B cell (primary cell): ENCODE data around the gene PHF20. TPM values are rescaled to one million over a fixed set of nuclear protein-coding genes. Genes with fewer than 3 reads are reported as not detected.
"Not testable (repeated sequence)": the region's sequence is repeated elsewhere in the genome, so short reads cannot be mapped to it uniquely, and the experiment has no call there.

Experiments used
- ATAC-seq: fragments of 200-7000 bp; cut with Tn5 transposase; one replicate; pipeline ENCODE4 v1.10.0; 2021; ENCODE audit warnings: low read depth, mild to moderate bottlenecking, moderate number of reproducible peaks, moderate library complexity
- CTCF ChIA-PET: fragments of 350-600 bp; sonication (Branson Sonifier 250); formaldehyde crosslinking; loops from one replicate; lab custom pipeline; 2021; ENCODE audit warnings: antibody characterized with exemption, inconsistent platforms; lab: Charles Lee
- POLR2A ChIA-PET: fragments of 350-600 bp; sonication (Branson Sonifier 250); formaldehyde crosslinking; loops from one replicate; lab custom pipeline; 2021; ENCODE audit warnings: antibody characterized with exemption; lab: Charles Lee
- DNase-seq: peaks from one replicate; pipeline ENCODE4 v3.0.0; 2013
- H2AFZ ChIP-seq: 2 replicates; pipeline ENCODE4 v1.6.1; 2012; ENCODE audit warnings: mild to moderate bottlenecking, low read depth, low read length; ENCODE audit not compliant: insufficient read depth, poor library complexity, severe bottlenecking
- H3K27ac ChIP-seq, 2 donors: 1 replicate in 1 of 2; 2 replicates in 1 of 2; pipeline ENCODE4 v1.5.1; 2012 to 2013; ENCODE audit warnings: low read length in 2 of 2, mild to moderate bottlenecking in 2 of 2, moderate library complexity in 1 of 2
- H3K27me3 ChIP-seq, 4 experiments: fragments of 200-600 bp in 1 of 4; sonication (generic) in 1 of 4; replicated peaks in 1 of 4; 1 replicate in 2 of 4; 2 replicates in 2 of 4; pipeline versions ENCODE4 v1.6.1 to v1.7.0; 2013 to 2016; ENCODE audit warnings: low read length in 3 of 4, mild to moderate bottlenecking in 2 of 4, mixed read lengths in 1 of 4, moderate library complexity in 1 of 4; ENCODE audit not compliant: insufficient read depth in 4 of 4, control insufficient read depth in 3 of 4; ENCODE audit errors: control extremely low read depth in 1 of 4
- H3K36me3 ChIP-seq, 2 experiments: replicated peaks in 1 of 2; 1 replicate in 1 of 2; 2 replicates in 1 of 2; pipeline versions ENCODE4 v1.6.1 to v1.7.1; 2013; ENCODE audit warnings: low read length in 1 of 2; ENCODE audit not compliant: insufficient read depth in 2 of 2, control insufficient read depth in 1 of 2; ENCODE audit errors: control extremely low read depth in 1 of 2, extremely low read depth in 1 of 2
- H3K4me1 ChIP-seq, 2 donors: fragments of 200-600 bp in 1 of 2; sonication (generic) in 1 of 2; 1 replicate in 1 of 2; 2 replicates in 1 of 2; pipeline versions ENCODE4 v1.5.1 to v1.6.1; 2013 to 2017; ENCODE audit warnings: low read length in 2 of 2; ENCODE audit not compliant: control insufficient read depth in 2 of 2, insufficient read depth in 2 of 2
- H3K4me2 ChIP-seq: replicated peaks from 2 replicates; pipeline ENCODE3; 2012; ENCODE audit warnings: mild to moderate bottlenecking, low read depth, low read length; ENCODE audit not compliant: poor library complexity, severe bottlenecking
- H3K4me3 ChIP-seq, 5 experiments: fragments of 200-600 bp in 1 of 5; sonication (generic) in 1 of 5; 1 replicate in 3 of 5; 2 replicates in 2 of 5; pipeline versions ENCODE4 v1.5.1 to v1.7.0; 2011 to 2016; ENCODE audit warnings: low read length in 4 of 5, mild to moderate bottlenecking in 4 of 5, low read depth in 2 of 5, control low read depth in 1 of 5, moderate library complexity in 1 of 5; ENCODE audit not compliant: insufficient read depth in 1 of 5; ENCODE audit errors: control extremely low read depth in 1 of 5, extremely low read depth in 1 of 5
- H3K79me2 ChIP-seq: fragments of 200-600 bp; sonication (generic); one replicate; pipeline ENCODE4 v1.6.0; 2016; ENCODE audit warnings: low read length; ENCODE audit not compliant: control insufficient read depth, insufficient read depth
- H3K9ac ChIP-seq: fragments of 200-600 bp; sonication (generic); 2 replicates; pipeline ENCODE4 v1.6.1; 2017; ENCODE audit warnings: mild to moderate bottlenecking, low read length, moderate library complexity
- H3K9me3 ChIP-seq, 3 donors: one replicate each; pipeline versions ENCODE4 v1.6.1 to v1.7.1; 2013; ENCODE audit warnings: low read length in 2 of 3; ENCODE audit not compliant: control insufficient read depth in 2 of 3, insufficient read depth in 1 of 3; ENCODE audit errors: control extremely low read depth in 1 of 3
- H4K20me1 ChIP-seq: 2 replicates; pipeline ENCODE4 v1.6.0; 2012; ENCODE audit warnings: mild to moderate bottlenecking, low read length; ENCODE audit not compliant: insufficient read depth, control insufficient read depth, poor library complexity, severe bottlenecking
- H3K27ac Mint-ChIP-seq: one replicate; pipeline ENCODE4 v1.8.0; 2021; ENCODE audit warnings: mixed read lengths
- H3K27me3 Mint-ChIP-seq: one replicate; pipeline ENCODE4 v1.8.0; 2021; ENCODE audit warnings: mixed read lengths
- H3K4me1 Mint-ChIP-seq: one replicate; pipeline ENCODE4 v1.8.0; 2021; ENCODE audit warnings: mixed read lengths
- H3K4me3 Mint-ChIP-seq: one replicate; pipeline ENCODE4 v1.8.0; 2021; ENCODE audit warnings: mixed read lengths
- H3K9me3 Mint-ChIP-seq: one replicate; pipeline ENCODE4 v1.8.0; 2022; ENCODE audit warnings: mixed read lengths; ENCODE audit not compliant: insufficient read depth
- CTCF ChIP-seq: fragments of 200-600 bp; IDR thresholded peaks from one replicate; pipeline ENCODE4 v1.8.0; 2022; ENCODE audit warnings: antibody characterized with exemption, mild to moderate bottlenecking
- EZH2 ChIP-seq: IDR thresholded peaks from 2 replicates; pipeline ENCODE4 v1.6.1; 2012; ENCODE audit warnings: borderline replicate concordance, low read depth, mild to moderate bottlenecking, moderate library complexity, low read length; ENCODE audit not compliant: insufficient read depth, poor library complexity, severe bottlenecking
- WGBS: methylation state at CpG from one replicate; pipeline ENCODE4 v1.1.5; 2013; ENCODE audit warnings: missing lambda C conversion rate; ENCODE audit not compliant: insufficient coverage; 5-methylcytosine and 5-hydroxymethylcytosine counted together
- intact Hi-C: fragments of 100-400 bp; cut with micrococcal nuclease; formaldehyde crosslinking; loops from one replicate; pipeline ENCODE4 v1.10.0; 2022
- polyA plus RNA-seq: library from polyadenylated mRNA; depleted of rRNA; stranded (reverse); fragments of >200 nt; gene quantifications from 2 replicates; pipeline ENCODE4 v1.2.3, GENCODE V29; 2012
- total RNA-seq, 2 donors: library from RNA; stranded (reverse); fragments of 120-200 nt in 1 of 2; gene quantifications; 1 replicate in 1 of 2; 2 replicates in 1 of 2; pipeline versions ENCODE4 v1.2.3 to v1.2.4, GENCODE V29; 2013 to 2022

The PHF20 gene
- total and polyA plus RNA-seq, 2 donors (not counting 1 experiment from before 2014, with no cell fraction given), result 53.6 to 92.3 TPM

- H3K27ac ChIP-seq, H3K9me3 ChIP-seq, H3K27me3 Mint-ChIP-seq, H3K4me3 ChIP-seq, H3K4me3 Mint-ChIP-seq, H3K4me1 Mint-ChIP-seq, H4K20me1 ChIP-seq, POLR2A ChIA-PET, H3K27me3 ChIP-seq, H3K9me3 Mint-ChIP-seq, H3K4me2 ChIP-seq, H3K27ac Mint-ChIP-seq, H2AFZ ChIP-seq, H3K9ac ChIP-seq, ATAC-seq, H3K4me1 ChIP-seq, DNase-seq: not testable (repeated sequence)
- WGBS, result 97% methylated on average over 5 of the region's 9 CpGs
- CTCF ChIA-PET, result interaction anchor here (0.6 to 6.5 kb wide), 9 partner anchors 11 to 421 kb away, joined by 3 to 92 read pairs (median 5); no protein-coding TSS in a partner anchor
- intact Hi-C loops, result loop anchor here (5.0 kb wide), 1 partner anchor 580 kb away; no protein-coding TSS in a partner anchor
- H3K36me3 ChIP-seq, result peaks cover 8 to 24% of the 10 kb centered on the region in 2 experiments
- H3K79me2 ChIP-seq, result peaks cover 14% of the 10 kb centered on the region
Observed at GRCh38 chr20:35882427-35883161, 110.8 kb downstream of the PHF20 start.

GRCh38 chr20:35883336-35883777, 111.5 kb downstream of the PHF20 start:
- no peak overlapping the region for H2AFZ ChIP-seq
- ChIA-PET CTCF (interaction anchor here (0.8 to 6.5 kb wide), 11 partner anchors 10 to 422 kb away, joined by 4 to 92 read pairs (median 7); no protein-coding TSS in a partner anchor), POLR2A (no interaction called here)
- no peaks in the 10 kb centered on the region for H3K4me1 ChIP-seq
- no peaks in the 10 kb centered on the region for H3K27me3 ChIP-seq
- peaks cover 6 to 26% of the 10 kb centered on the region in 2 experiments for H3K36me3 ChIP-seq
- H3K9me3 ChIP-seq, result no peaks in the 10 kb centered on the region
- intact Hi-C loops, result loop anchor here (5.0 kb wide), 1 partner anchor 581 kb away; no protein-coding TSS in a partner anchor
- H3K4me3 ChIP-seq, result no peak overlapping the region
- H3K4me3 Mint-ChIP-seq, result no peak overlapping the region
- peaks cover 13% of the 10 kb centered on the region for H3K79me2 ChIP-seq
- H4K20me1 ChIP-seq, result no peaks in the 10 kb centered on the region
- DNase-seq, result no peak
- H3K4me2 ChIP-seq, result no peak overlapping the region
- H3K27ac ChIP-seq, result peak overlapping the region in 1 of 2 donors; percentile 16
- H3K9ac ChIP-seq, result no peak overlapping the region
- TF ChIP-seq EZH2, result no peak
- TF ChIP-seq CTCF, result no peak
- no peaks in the 10 kb centered on the region for H3K27me3 Mint-ChIP-seq
- no peak overlapping the region for H3K27ac Mint-ChIP-seq
- ATAC-seq, result no peak
- H3K9me3 Mint-ChIP-seq, result no peaks in the 10 kb centered on the region
- 98% methylated on average over 6 of the region's 6 CpGs for WGBS
- peaks cover 7% of the 10 kb centered on the region for H3K4me1 Mint-ChIP-seq
